ENCODE data around the gene ZNF496.

The ZNF496 gene

GRCh38 chr1:247328311-247328710, 3.4 kb downstream of the ZNF496 start:
- no peak for DNase-seq (ENCODE audit: low read depth)
- TF ChIP-seq CTCF (IDR thresholded peaks at IDR 0.05; ENCODE audit: control insufficient read depth, insufficient read depth, low read depth, low read length, missing control alignments), result no peak
- H3K4me3 ChIP-seq (ENCODE audit: control insufficient read depth, low read depth, low read length), result no peak overlapping the region

- DNase-seq (ENCODE audit: low read depth), result no peak
Observed at GRCh38 chr1:247326411-247327130, 5.1 kb downstream of the ZNF496 start.

GRCh38 chr1:247324923-247325322, 6.7 kb downstream of the ZNF496 start:
- DNase-seq (ENCODE audit: low read depth), result no peak
- no peak for TF ChIP-seq CTCF (IDR thresholded peaks at IDR 0.05; ENCODE audit: control insufficient read depth, insufficient read depth, low read depth, low read length, missing control alignments)
- H3K4me3 ChIP-seq (ENCODE audit: control insufficient read depth, low read depth, low read length), result no peak overlapping the region

More at GRCh38 chr1:247326411-247327130, 5.1 kb downstream of the ZNF496 start:
- TF ChIP-seq CTCF (IDR thresholded peaks at IDR 0.05; ENCODE audit: control insufficient read depth, insufficient read depth, low read depth, low read length, missing control alignments), result no peak
- H3K4me3 ChIP-seq (ENCODE audit: control insufficient read depth, low read depth, low read length), result no peak overlapping the region

GRCh38 chr1:247324204-247324787, 7.4 kb downstream of the ZNF496 start:
- no peak for DNase-seq (ENCODE audit: low read depth)
- H3K4me3 ChIP-seq (ENCODE audit: control insufficient read depth, low read depth, low read length), result no peak overlapping the region
- TF ChIP-seq CTCF (IDR thresholded peaks at IDR 0.05; ENCODE audit: control insufficient read depth, insufficient read depth, low read depth, low read length, missing control alignments), result no peak

GRCh38 chr1:247322849-247323586, 8.6 kb downstream of the ZNF496 start:
- TF ChIP-seq CTCF (IDR thresholded peaks at IDR 0.05; ENCODE audit: control insufficient read depth, insufficient read depth, low read depth, low read length, missing control alignments), result no peak
- no peak for DNase-seq (ENCODE audit: low read depth)
- H3K4me3 ChIP-seq (ENCODE audit: control insufficient read depth, low read depth, low read length), result no peak overlapping the region

GRCh38 chr1:247322442-247322841, 9.2 kb downstream of the ZNF496 start:
- TF ChIP-seq CTCF (IDR thresholded peaks at IDR 0.05; ENCODE audit: control insufficient read depth, insufficient read depth, low read depth, low read length, missing control alignments), result no peak
- no peak overlapping the region for H3K4me3 ChIP-seq (ENCODE audit: control insufficient read depth, low read depth, low read length)
- DNase-seq (ENCODE audit: low read depth), result no peak

Measured in AG09309 (cell line).